Stimulated activated effector memory CD8-positive, alpha-beta T cell treated with anti-CD3 and anti-CD28 coated beads, Interleukin-12 subunit alpha, Interleukin-12 subunit beta, amount 100 ng/mL, for 72 hours (primary cell): ENCODE measurements around the gene PBX2.

ENCODE experiments used
- ATAC-seq: fragments of 150-1000 bp; cut with Tn5 transposase; 2 replicates; pipeline ENCODE4 v1.10.0; 2021
- DNase-seq, 2 donors: peaks; one replicate each; pipeline ENCODE4 v3.0.0; 2021 to 2022; ENCODE audit warnings: low spot score in 2 of 2
- H3K27ac Mint-ChIP-seq: one replicate; pipeline ENCODE4 v1.8.0; 2022; ENCODE audit warnings: mild to moderate bottlenecking, mixed read lengths
- H3K36me3 Mint-ChIP-seq: one replicate; pipeline ENCODE4 v1.8.0; 2022; ENCODE audit warnings: mild to moderate bottlenecking, mixed read lengths
- H3K4me1 Mint-ChIP-seq: one replicate; pipeline ENCODE4 v1.8.0; 2022; ENCODE audit warnings: mixed read lengths
- H3K4me3 Mint-ChIP-seq: one replicate; pipeline ENCODE4 v1.8.0; 2022; ENCODE audit warnings: mild to moderate bottlenecking, mixed read lengths
- H3K9me3 Mint-ChIP-seq: one replicate; pipeline ENCODE4 v1.8.0; 2022; ENCODE audit warnings: mixed read lengths

PBX2 gene

DNA sequence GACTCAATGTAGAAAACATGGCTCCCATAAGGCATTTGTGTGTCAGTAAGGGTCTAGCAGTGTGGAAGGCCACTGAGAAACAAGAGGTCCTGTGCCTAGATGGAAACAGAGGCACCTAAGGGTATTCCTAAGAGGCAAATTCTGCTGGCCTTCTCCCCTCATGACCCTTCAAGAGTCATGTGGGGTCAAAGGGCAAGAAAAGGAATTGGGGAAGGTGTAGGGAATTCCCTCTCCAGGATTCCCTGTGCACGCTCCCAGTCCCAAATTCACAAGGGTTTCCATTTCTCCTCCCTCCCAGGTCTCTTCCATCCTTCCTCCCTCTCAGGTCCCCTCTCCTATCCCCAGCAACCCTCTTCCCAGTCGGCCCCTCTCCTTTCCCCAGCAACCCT is 14.7 kb downstream of the PBX2 start:
- Mint-ChIP-seq H3K36me3 (peaks cover 35% of the 10 kb centered on the region), H3K9me3 (no peaks in the 10 kb centered on the region), H3K4me3 (peak overlapping the region; percentile 83), H3K4me1 (peaks cover 68% of the 10 kb centered on the region), H3K27ac (peak overlapping the region; percentile 91)
- no peak for ATAC-seq
- DNase-seq, result no peak

DNA sequence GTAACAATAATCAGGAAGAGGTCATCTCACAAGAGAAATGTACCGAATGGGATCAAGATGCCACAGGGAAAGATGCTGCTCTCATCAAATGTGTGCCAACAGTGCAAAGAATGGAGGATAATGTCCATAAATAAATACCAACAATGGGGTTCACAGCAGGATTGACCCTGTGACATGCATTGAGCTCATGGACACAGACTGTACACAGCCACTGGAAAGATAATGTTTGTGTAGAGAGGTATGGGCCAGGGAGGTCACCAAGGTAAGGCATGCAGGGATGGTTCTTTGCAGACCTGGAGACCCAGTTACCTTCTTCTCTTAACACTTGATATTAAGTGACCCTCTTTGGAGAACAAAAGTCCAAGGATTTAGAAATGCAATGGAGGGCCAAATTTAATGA is 15.6 kb downstream of the PBX2 start:
- DNase-seq (no peak), ATAC-seq (no peak)
- H3K9me3 Mint-ChIP-seq, result no peaks in the 10 kb centered on the region
- no peak overlapping the region for H3K27ac Mint-ChIP-seq
- peak overlapping the region; percentile 83 for H3K4me3 Mint-ChIP-seq
- peaks cover 69% of the 10 kb centered on the region for H3K4me1 Mint-ChIP-seq
- peaks cover 34% of the 10 kb centered on the region for H3K36me3 Mint-ChIP-seq

DNA sequence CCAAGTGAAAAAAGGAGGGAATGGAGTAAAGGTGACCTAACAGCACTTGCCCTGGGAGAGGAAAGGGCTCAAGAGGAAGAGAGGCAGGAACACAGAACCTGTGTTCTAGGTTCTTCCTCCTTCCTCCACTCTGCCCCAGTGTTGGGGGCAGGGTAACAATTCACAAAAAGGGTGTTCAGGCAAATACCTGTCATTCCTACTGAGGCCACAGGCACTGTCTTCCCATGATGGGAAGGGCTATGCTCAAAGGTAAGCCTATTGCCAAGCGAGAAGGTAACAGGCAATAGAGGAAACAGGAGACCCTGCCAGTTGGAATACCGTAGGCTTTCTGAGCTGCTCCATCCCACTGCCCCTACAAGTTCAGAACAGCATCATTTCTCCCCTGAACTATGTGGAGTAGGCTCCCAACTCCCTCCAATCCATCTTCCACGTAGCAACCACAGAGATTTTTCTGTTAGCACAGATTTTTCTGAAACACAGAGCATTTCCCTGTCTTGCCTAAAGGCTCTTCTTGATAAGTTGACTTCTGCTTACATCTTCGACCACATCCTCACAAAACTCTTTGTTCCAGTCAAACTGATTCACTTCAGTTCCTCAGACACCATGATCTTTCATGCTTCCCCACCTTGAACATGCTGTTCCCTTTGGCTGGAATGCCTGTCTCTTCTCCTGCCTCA is 16.8 kb downstream of the PBX2 start:
- no peak for DNase-seq
- Mint-ChIP-seq H3K4me1 (peaks cover 67% of the 10 kb centered on the region), H3K4me3 (no peak overlapping the region), H3K27ac (no peak overlapping the region), H3K9me3 (no peaks in the 10 kb centered on the region), H3K36me3 (peaks cover 34% of the 10 kb centered on the region)
- ATAC-seq, result no peak

DNA sequence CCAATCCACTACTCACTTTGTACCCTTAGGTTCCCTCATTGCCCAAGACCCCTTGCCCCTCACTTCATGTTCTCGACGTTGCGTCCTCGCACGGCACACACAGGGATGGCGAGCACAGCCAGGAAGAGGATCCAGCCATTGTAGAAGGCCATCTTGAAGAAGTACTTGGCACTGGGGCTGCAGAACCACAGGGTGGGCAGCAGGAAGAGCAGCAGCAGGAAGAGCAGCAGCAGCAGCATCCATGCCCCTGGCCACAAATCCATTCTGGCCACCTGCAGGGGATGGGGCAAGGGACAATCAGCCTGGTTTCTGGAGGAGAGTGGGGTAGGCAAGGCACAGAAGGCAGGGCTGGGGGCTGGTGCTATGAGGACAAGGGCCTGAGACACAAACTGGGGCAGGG is 18.8 kb downstream of the PBX2 start:
- no peak for ATAC-seq
- no peaks in the 10 kb centered on the region for H3K9me3 Mint-ChIP-seq
- H3K4me1 Mint-ChIP-seq, result peaks cover 58% of the 10 kb centered on the region
- no peak overlapping the region for H3K4me3 Mint-ChIP-seq
- no peak for DNase-seq
- H3K27ac Mint-ChIP-seq, result no peak overlapping the region
- peaks cover 42% of the 10 kb centered on the region for H3K36me3 Mint-ChIP-seq

DNA sequence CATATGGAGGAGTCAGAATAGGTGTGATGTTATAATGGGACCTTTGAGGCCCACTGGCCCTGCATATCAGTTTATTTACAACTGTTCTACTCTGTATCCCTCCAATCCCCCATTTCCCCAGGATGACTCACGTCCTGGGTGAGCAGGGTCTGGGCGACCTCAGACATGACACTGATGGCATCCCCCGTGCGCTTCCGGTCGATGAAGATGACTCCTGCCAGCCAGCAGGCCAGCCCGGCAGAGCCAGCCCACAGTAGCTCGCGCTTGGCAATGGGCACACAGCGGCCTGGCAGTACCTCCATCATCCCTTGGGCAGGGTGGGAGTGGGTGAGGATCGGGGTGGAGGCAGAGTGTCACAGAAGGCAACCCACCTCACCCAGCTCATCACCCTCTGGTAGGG is 19.7 kb downstream of the PBX2 start:
- DNase-seq (no peak), ATAC-seq (peak; percentile 27)
- peak overlapping the region; percentile 78 for H3K27ac Mint-ChIP-seq
- H3K9me3 Mint-ChIP-seq, result no peaks in the 10 kb centered on the region
- peaks cover 54% of the 10 kb centered on the region for H3K4me1 Mint-ChIP-seq
- H3K4me3 Mint-ChIP-seq, result no peak overlapping the region
- H3K36me3 Mint-ChIP-seq, result peaks cover 50% of the 10 kb centered on the region

DNA sequence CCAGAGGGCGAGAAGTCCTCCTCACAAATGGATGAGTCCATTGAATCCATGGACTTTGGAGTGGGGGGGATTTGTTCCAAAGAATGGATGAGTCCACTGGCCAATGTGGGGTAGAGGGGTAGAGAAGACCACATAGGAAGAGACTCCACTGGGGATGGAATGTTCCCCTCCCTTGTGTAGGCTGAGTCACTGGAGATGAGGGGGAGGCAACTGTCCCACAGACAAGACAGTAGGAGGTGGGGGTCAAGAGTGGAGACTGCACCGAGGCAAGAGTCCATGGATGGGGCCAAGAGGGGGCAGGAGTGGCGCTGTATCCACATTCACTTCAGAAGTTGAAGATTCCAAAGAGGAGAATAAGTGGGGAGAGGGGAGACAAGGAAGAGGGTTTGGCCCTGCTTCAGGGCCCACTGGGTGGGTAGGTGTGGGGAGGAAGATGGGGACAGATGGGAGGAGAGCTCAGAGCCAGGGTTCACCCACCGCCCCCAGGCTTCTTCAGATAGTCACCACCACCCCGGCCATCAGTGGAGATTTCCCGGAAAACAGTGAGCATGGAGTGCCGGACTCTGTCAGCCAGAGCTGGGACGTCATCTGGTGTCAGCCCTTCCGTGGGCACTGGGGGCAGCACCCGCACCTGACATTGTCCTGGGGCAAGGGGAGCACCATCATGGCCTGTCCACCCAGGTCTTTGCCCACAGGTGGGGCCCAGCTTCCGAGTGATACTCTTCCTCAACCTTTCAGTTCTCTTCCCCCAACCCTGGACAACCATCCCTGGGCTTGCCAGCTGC is 21.0 kb downstream of the PBX2 start:
- H3K27ac Mint-ChIP-seq, result peak overlapping the region; percentile 78
- no peak for ATAC-seq
- DNase-seq, result no peak

DNA sequence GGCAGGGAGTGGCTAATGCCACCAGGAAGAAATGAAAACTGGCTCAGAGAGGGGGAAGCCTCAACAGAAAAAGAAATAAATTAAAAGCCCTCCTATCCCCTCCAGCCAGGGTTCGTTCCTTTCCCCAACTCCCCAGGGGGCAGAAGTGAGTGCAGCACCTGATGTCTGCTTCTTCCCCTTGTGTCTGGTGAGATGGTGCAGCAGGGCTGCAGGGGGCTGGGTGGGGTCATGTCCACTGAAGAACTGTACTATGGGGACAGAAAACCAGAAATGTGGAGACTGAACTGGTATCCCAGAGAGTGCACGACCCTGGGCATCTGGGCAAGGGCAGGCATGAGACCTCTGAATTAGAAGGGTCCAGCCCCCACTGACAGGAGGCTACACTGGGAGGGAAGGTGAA is 21.7 kb downstream of the PBX2 start:
- H3K27ac Mint-ChIP-seq, result peak overlapping the region; percentile 78
- ATAC-seq, result no peak
- no peaks in the 10 kb centered on the region for H3K9me3 Mint-ChIP-seq
- H3K4me1 Mint-ChIP-seq, result peaks cover 43% of the 10 kb centered on the region
- no peak overlapping the region for H3K4me3 Mint-ChIP-seq
- H3K36me3 Mint-ChIP-seq, result peaks cover 52% of the 10 kb centered on the region
- DNase-seq, result no peak

More for the DNA sequence above, 21.0 kb downstream of the PBX2 start:
- H3K4me1 Mint-ChIP-seq, result peaks cover 49% of the 10 kb centered on the region
- no peaks in the 10 kb centered on the region for H3K9me3 Mint-ChIP-seq
- H3K36me3 Mint-ChIP-seq, result peaks cover 50% of the 10 kb centered on the region
- no peak overlapping the region for H3K4me3 Mint-ChIP-seq

DNA sequence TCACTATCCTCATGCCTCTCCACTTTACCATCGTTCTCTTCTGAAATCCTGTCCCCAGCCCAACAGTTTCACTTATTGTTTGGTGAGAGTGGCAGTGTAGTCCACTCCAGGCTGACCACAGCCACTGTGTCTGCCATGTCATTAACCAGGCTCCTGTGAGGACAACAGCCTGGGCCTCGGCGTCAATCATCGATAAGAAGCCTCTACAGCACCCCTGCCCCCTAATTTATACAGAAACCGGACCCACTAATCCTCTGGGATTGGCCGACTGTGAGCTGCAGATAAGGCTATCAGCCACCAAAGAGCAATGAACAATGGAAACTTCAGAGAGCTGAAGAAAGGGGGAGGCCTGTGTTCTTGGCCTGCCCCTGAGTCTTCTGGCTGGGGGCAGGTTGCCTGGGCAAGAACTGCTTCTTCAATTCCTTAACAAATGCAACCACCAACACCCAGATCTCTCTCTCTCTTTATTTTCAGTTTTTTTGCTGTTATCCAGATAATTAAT is 22.2 kb downstream of the PBX2 start:
- H3K36me3 Mint-ChIP-seq, result peaks cover 57% of the 10 kb centered on the region

DNA sequence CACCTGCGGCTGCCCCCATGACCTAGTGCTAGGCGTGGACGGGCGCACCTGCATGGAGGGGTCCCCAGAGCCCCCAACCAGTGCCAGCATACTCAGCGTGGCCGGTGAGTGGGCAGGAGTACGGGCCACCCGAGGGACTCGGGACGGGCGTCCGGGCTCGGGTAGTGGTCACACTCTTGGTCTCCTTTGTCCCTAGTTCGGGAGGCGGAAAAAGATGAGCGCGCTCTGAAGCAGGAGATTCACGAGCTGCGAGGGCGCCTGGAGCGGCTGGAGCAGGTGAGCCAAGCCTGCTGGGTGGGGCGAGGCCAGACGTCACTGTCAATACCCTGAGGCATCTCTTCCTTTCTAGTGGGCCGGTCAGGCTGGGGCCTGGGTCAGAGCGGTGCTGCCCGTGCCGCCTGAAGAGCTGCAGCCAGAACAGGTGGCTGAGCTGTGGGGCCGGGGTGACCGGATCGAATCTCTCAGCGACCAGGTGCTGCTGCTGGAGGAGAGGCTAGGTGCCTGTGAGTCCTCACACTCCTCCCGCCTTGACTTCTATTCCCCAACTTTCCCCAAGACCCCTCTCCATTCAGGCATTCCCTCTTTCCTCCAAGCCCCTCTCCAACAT is 22.7 kb downstream of the PBX2 start:
- peaks cover 34% of the 10 kb centered on the region for H3K4me1 Mint-ChIP-seq
- no peaks in the 10 kb centered on the region for H3K9me3 Mint-ChIP-seq
- H3K4me3 Mint-ChIP-seq, result no peak overlapping the region
- H3K36me3 Mint-ChIP-seq, result peaks cover 61% of the 10 kb centered on the region
- DNase-seq (no peak), ATAC-seq (no peak)
- peak overlapping the region; percentile 78 for H3K27ac Mint-ChIP-seq

More for the DNA sequence above, 22.2 kb downstream of the PBX2 start:
- no peak for ATAC-seq
- Mint-ChIP-seq H3K4me1 (peaks cover 38% of the 10 kb centered on the region), H3K4me3 (no peak overlapping the region), H3K9me3 (no peaks in the 10 kb centered on the region), H3K27ac (peak overlapping the region; percentile 78)
- no peak for DNase-seq

DNA sequence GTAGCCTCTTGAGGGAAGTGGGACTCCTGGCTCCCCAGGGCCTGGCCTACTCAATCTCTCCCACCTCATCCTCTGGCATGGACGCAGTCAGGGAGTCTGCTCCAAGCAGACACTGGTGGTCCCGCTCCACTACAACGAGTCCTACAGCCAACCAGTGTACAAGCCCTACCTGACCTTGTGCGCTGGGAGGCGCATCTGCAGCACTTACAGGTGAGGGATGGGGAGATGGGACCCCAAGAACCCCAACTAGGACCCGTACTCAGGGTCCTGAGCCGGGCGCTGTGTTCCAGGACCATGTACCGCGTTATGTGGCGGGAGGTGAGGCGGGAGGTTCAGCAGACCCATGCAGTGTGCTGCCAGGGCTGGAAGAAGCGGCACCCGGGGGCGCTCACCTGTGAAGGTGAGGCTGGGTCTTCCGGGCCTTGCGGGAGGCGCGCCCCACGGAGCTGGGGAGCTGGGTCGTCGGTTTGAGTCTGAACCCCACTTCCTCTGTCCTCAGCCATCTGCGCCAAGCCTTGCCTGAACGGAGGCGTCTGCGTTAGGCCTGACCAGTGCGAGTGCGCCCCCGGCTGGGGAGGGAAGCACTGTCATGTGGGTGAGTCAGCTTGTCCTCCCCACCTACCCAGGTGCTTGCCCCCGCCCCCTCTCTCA is 23.5 kb downstream of the PBX2 start:
- no peak for DNase-seq
- no peak overlapping the region for H3K27ac Mint-ChIP-seq
- no peak for ATAC-seq

DNA sequence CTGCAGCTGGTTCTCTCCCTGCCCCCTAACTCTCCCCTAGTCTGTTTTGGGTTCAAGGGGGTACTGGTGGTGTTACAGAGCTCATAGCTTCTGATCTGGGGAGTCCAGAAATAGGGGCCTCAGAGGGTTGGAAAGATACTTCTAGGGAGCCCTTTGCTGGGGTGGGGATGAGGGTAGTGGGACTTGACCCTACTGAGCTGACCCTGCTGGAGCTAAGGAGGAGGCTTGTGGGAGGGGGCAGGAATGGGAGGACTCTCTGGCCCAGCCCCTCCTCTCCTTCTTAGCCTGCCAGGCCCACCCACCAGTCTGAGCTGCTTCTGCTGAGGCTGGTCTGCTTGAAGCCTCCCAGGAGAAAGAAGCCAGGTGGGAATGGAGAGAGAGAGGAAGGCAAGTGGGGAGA is 25.7 kb downstream of the PBX2 start, which contains the start of gene EGFL8:
Gene EGFL8, plus strand, starts transcription at position 301 of the 400 bp plus-strand sequence. CDS start 1,571 bp downstream, outside the sequence.
- ATAC-seq, result no peak
- DNase-seq, result no peak
- no peak within 1 kb of the TSS for H3K27ac Mint-ChIP-seq
- peaks cover 13% of the 10 kb centered on the region for H3K4me1 Mint-ChIP-seq
- peaks cover 54% of the 10 kb centered on the region for H3K36me3 Mint-ChIP-seq
- no peak within 1 kb of the TSS for H3K4me3 Mint-ChIP-seq
- no peaks in the 10 kb centered on the region for H3K9me3 Mint-ChIP-seq

More for the DNA sequence above, 23.5 kb downstream of the PBX2 start:
- H3K4me1 Mint-ChIP-seq, result peaks cover 34% of the 10 kb centered on the region
- H3K9me3 Mint-ChIP-seq, result no peaks in the 10 kb centered on the region
- H3K4me3 Mint-ChIP-seq, result no peak overlapping the region
- H3K36me3 Mint-ChIP-seq, result peaks cover 64% of the 10 kb centered on the region

DNA sequence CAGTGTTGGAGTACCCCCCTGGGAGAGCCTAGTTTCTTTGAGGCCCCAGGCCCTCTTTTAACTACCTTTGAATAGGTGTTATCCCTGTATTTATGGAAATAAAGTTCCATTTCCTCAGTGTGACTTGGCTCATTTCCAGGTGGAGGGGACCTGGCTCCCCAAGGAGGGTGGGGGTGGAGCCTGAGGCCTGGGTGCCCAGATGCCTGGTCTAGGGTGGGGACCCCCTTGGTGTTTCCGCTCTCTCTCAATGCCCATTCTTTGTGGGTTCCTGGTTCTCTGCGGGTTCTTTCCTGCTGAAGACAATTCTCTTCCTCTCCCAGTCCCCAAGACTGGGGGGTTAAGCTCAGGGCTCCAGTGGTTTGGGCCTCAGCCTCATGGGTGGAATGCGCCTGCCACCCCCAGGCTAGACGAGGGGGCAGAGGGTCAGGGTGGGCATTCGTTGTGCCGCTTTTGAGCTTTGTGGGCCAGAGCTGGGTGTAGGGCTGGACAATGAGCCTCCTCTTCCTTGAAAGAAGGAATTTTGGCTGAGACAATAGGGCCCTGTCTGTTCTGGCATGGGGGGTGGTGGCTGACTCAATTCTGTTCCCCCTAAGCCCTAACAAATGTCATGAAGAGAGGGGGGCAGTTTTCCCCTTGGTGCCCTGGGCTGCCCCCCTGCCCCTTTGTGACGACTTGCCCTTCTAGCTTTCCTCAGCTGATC is 26.3 kb downstream of the PBX2 start:
- ATAC-seq (no peak), DNase-seq (no peak)
- H3K27ac Mint-ChIP-seq, result no peak overlapping the region
- H3K36me3 Mint-ChIP-seq, result peaks cover 54% of the 10 kb centered on the region
- H3K4me1 Mint-ChIP-seq, result peaks cover 8% of the 10 kb centered on the region
- no peak overlapping the region for H3K4me3 Mint-ChIP-seq
- no peaks in the 10 kb centered on the region for H3K9me3 Mint-ChIP-seq

DNA sequence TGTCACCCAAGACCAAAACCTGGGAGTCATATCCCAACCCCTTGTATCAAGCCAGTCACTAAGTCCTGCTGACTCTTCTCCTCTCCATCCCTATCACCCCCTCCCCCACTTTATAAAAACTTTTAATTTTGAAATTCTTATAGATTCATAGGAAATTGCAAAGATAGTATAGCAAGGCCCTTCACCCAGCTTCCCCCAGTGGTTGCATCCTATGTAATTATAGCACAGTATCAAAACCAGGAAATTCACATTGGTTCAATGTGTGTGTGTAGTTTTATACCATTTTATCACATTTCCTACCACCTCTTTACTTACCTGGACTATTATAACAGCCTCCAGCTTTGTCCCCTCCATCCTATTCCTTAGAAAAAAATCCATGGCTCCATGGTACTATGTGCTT is 31.9 kb downstream of the PBX2 start:
- H3K27ac Mint-ChIP-seq, result no peak overlapping the region

DNA sequence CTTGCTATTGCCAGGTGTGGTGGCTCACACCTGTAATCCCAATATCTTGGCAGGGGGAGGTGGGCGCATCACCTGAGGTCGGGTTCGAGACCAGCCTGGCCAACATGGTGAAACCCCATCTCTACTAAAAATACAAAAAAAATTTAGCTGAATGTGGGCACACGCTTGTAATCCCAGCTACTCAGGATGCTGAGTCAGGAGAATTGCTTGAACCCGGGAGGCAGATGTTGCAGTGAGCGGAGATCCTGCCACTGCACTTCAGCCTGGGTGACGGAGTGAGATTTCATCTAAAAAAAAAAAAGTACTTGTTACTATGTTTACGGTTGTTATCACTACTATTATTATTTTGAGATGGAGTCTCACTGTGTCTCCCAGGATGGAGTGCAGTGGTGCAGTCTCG is 33.1 kb downstream of the PBX2 start:
- H3K4me3 Mint-ChIP-seq, result no peak overlapping the region
- no peak overlapping the region for H3K27ac Mint-ChIP-seq
- no peak for ATAC-seq
- no peak for DNase-seq
- no peaks in the 10 kb centered on the region for H3K9me3 Mint-ChIP-seq
- peaks cover 39% of the 10 kb centered on the region for H3K36me3 Mint-ChIP-seq
- peaks cover 37% of the 10 kb centered on the region for H3K4me1 Mint-ChIP-seq

More for the DNA sequence above, 31.9 kb downstream of the PBX2 start:
- no peak for ATAC-seq
- DNase-seq, result no peak
- peaks cover 28% of the 10 kb centered on the region for H3K4me1 Mint-ChIP-seq
- H3K36me3 Mint-ChIP-seq, result peaks cover 49% of the 10 kb centered on the region
- no peak overlapping the region for H3K4me3 Mint-ChIP-seq
- H3K9me3 Mint-ChIP-seq, result no peaks in the 10 kb centered on the region
